H9 (cell line): Measurements from ENCODE around the gene PCSK6. TPM values are rescaled to one million over a fixed set of nuclear protein-coding genes. Genes with fewer than 3 reads are reported as not detected.

ENCODE experiments used
- DNase-seq: peaks from one replicate; pipeline ENCODE4 v3.0.0-alpha.2; 2017
- H2AFZ ChIP-seq: one replicate; pipeline ENCODE4 v1.6.1; 2013; ENCODE audit warnings: mild to moderate bottlenecking, low read length, control low read depth, moderate library complexity
- H2AK5ac ChIP-seq: 2 replicates; pipeline ENCODE4 v1.6.1; 2013; ENCODE audit warnings: low read length, control low read depth, mixed read lengths; ENCODE audit not compliant: insufficient read length
- H2BK120ac ChIP-seq: one replicate; pipeline ENCODE4 v1.6.1; 2013; ENCODE audit warnings: low read depth, mild to moderate bottlenecking, low read length, control low read depth, inconsistent platforms; ENCODE audit not compliant: poor library complexity, severe bottlenecking
- H2BK12ac ChIP-seq: 2 replicates; pipeline ENCODE4 v1.6.1; 2013; ENCODE audit warnings: low read length, control low read depth, mixed read lengths, low read depth; ENCODE audit not compliant: insufficient read length
- H2BK15ac ChIP-seq: 2 replicates; pipeline ENCODE4 v1.6.1; 2013; ENCODE audit warnings: low read depth, low read length, control low read depth
- H2BK20ac ChIP-seq: one replicate; pipeline ENCODE4 v1.6.1; 2013; ENCODE audit warnings: low read depth, mild to moderate bottlenecking, low read length, control low read depth, inconsistent platforms; ENCODE audit not compliant: poor library complexity, severe bottlenecking
- H2BK5ac ChIP-seq: 2 replicates; pipeline ENCODE4 v1.6.1; 2013; ENCODE audit warnings: low read length, control low read depth, mixed read lengths; ENCODE audit not compliant: insufficient read length
- H3K14ac ChIP-seq: 2 replicates; pipeline ENCODE4 v1.6.1; 2013; ENCODE audit warnings: low read length, control low read depth; ENCODE audit not compliant: insufficient read depth
- H3K18ac ChIP-seq: 2 replicates; pipeline ENCODE4 v1.6.1; 2013; ENCODE audit warnings: low read depth, mild to moderate bottlenecking, mixed read lengths, low read length, control low read depth; ENCODE audit not compliant: insufficient read length
- H3K23ac ChIP-seq: 2 replicates; pipeline ENCODE4 v1.6.1; 2013; ENCODE audit warnings: low read length, control low read depth, mixed read lengths, low read depth; ENCODE audit not compliant: insufficient read length
- H3K23me2 ChIP-seq: 2 replicates; pipeline ENCODE4 v1.6.1; 2013; ENCODE audit warnings: low read depth, mild to moderate bottlenecking, mixed read lengths, low read length, control low read depth; ENCODE audit not compliant: insufficient read length, poor library complexity, severe bottlenecking
- H3K27ac ChIP-seq: 2 replicates; pipeline ENCODE4 v1.5.1; 2013; ENCODE audit warnings: low read length, control low read depth, mixed read lengths, low read depth; ENCODE audit not compliant: insufficient read length
- H3K27me3 ChIP-seq: 2 replicates; pipeline ENCODE4 v1.6.1; 2013; ENCODE audit warnings: low read length, control low read depth, inconsistent platforms; ENCODE audit not compliant: insufficient read depth
- H3K4ac ChIP-seq: 2 replicates; pipeline ENCODE4 v1.6.1; 2013; ENCODE audit warnings: low read depth, mild to moderate bottlenecking, control low read depth, inconsistent platforms, low read length, moderate library complexity
- H3K4me1 ChIP-seq: 2 replicates; pipeline ENCODE4 v1.6.1; 2013; ENCODE audit warnings: low read length, control low read depth, inconsistent platforms; ENCODE audit not compliant: insufficient read depth
- H3K4me2 ChIP-seq: 2 replicates; pipeline ENCODE4 v1.6.1; 2013; ENCODE audit warnings: low read length, control low read depth, mixed read lengths; ENCODE audit not compliant: insufficient read length, insufficient read depth
- H3K56ac ChIP-seq: 2 replicates; pipeline ENCODE4 v1.6.1; 2013; ENCODE audit warnings: low read depth, mild to moderate bottlenecking, mixed read lengths, low read length, control low read depth; ENCODE audit not compliant: insufficient read length
- H3K79me1 ChIP-seq: 2 replicates; pipeline ENCODE4 v1.6.1; 2013; ENCODE audit warnings: low read depth, mild to moderate bottlenecking, moderate library complexity, low read length, control low read depth, inconsistent platforms; ENCODE audit not compliant: insufficient read depth, poor library complexity, severe bottlenecking
- H3K79me2 ChIP-seq: 2 replicates; pipeline ENCODE4 v1.6.1; 2013; ENCODE audit warnings: low read length, control low read depth, inconsistent platforms; ENCODE audit not compliant: insufficient read depth
- H3K9ac ChIP-seq: 2 replicates; pipeline ENCODE4 v1.6.1; 2013; ENCODE audit warnings: low read length, control low read depth, mixed read lengths; ENCODE audit not compliant: insufficient read length; ENCODE audit errors: extremely low read depth
- H3K9me3 ChIP-seq: one replicate; pipeline ENCODE4 v1.6.1; 2013; ENCODE audit warnings: low read depth, low read length, inconsistent platforms; ENCODE audit not compliant: control insufficient read depth
- H3T11ph ChIP-seq: one replicate; pipeline ENCODE4 v1.6.1; 2013; ENCODE audit warnings: mild to moderate bottlenecking, low read length, control low read depth, inconsistent platforms
- H4K20me1 ChIP-seq: one replicate; pipeline ENCODE4 v1.6.1; 2013; ENCODE audit not compliant: control insufficient read depth, insufficient read length, insufficient read depth
- H4K5ac ChIP-seq: 2 replicates; pipeline ENCODE4 v1.6.1; 2013; ENCODE audit warnings: low read depth, mild to moderate bottlenecking, mixed read lengths, low read length, control low read depth; ENCODE audit not compliant: insufficient read length
- H4K8ac ChIP-seq: replicated peaks from 2 replicates; pipeline ENCODE4 v1.6.1; 2013; ENCODE audit warnings: low read length, control low read depth, mixed read lengths, low read depth; ENCODE audit not compliant: insufficient read length
- H4K91ac ChIP-seq: 2 replicates; pipeline ENCODE4 v1.6.1; 2013; ENCODE audit warnings: low read depth, mild to moderate bottlenecking, moderate library complexity, mixed read lengths, low read length, control low read depth; ENCODE audit not compliant: insufficient read length
- H3K27ac Mint-ChIP-seq, 3 experiments: 2 replicates in 2 of 3; 3 replicates in 1 of 3; pipeline ENCODE4 v1.8.0; 2020 to 2021; ENCODE audit warnings: mixed read lengths in 3 of 3, mild to moderate bottlenecking in 1 of 3, moderate library complexity in 1 of 3
- H3K27me3 Mint-ChIP-seq: 2 replicates; pipeline ENCODE4 v1.8.0; 2021; ENCODE audit warnings: low read depth, mild to moderate bottlenecking, moderate library complexity, mixed read lengths
- H3K36me3 Mint-ChIP-seq, 3 experiments: 2 replicates in 2 of 3; 3 replicates in 1 of 3; pipeline ENCODE4 v1.8.0; 2020 to 2021; ENCODE audit warnings: low read depth in 3 of 3, mixed read lengths in 3 of 3; ENCODE audit not compliant: insufficient read depth in 1 of 3
- H3K4me1 Mint-ChIP-seq, 2 experiments: 2 replicates each; pipeline ENCODE4 v1.8.0; 2020; ENCODE audit warnings: mixed read lengths in 2 of 2
- H3K4me3 Mint-ChIP-seq, 2 experiments: 2 replicates in 1 of 2; 3 replicates in 1 of 2; pipeline ENCODE4 v1.8.0; 2020 to 2021; ENCODE audit warnings: mild to moderate bottlenecking in 2 of 2, mixed read lengths in 2 of 2, moderate library complexity in 1 of 2
- H3K9me3 Mint-ChIP-seq, 2 experiments: 2 replicates in 1 of 2; 3 replicates in 1 of 2; pipeline ENCODE4 v1.8.0; 2020; ENCODE audit warnings: mild to moderate bottlenecking in 2 of 2, mixed read lengths in 2 of 2, moderate library complexity in 1 of 2
- WGBS: extraction: QIAGEN DNeasy Blood & Tissue Kit; methylation state at CpG from one replicate; pipeline ENCODE4 v1.1.7; 2013; ENCODE audit warnings: missing lambda C conversion rate, low lambda C conversion rate, mixed read lengths; ENCODE audit not compliant: insufficient read length; ENCODE audit errors: extremely low coverage; 5-methylcytosine and 5-hydroxymethylcytosine counted together
- total RNA-seq: library from RNA; stranded (reverse); gene quantifications from 2 replicates; pipeline ENCODE4 v1.2.1, GENCODE V29; 2021
- TF ChIP-seq, protein P1 (sequence below): fragments of 200-600 bp; sonication (generic); conservative IDR thresholded peaks from 3 replicates; pipeline ENCODE4 v1.8.0; 2021; ENCODE audit warnings: antibody characterized with exemption, mild to moderate bottlenecking

PCSK6 gene
- total RNA-seq, 1 experiment from 2014 or later = 4.0 TPM

- Mint-ChIP-seq H3K27me3 (peaks cover 8% of the 10 kb centered on the region), H3K4me1 (0 out of 4 replicates have a peak, but pooled peaks cover 0 to 4% of the 10 kb centered on the region in 2 experiments), H3K4me3 (no peak overlapping the region), H3K9me3 (peaks cover under 1 to 9% of the 10 kb centered on the region in 2 experiments; a peak in 2 of 5 replicates), H3K27ac (no peak overlapping the region), H3K36me3 (no peaks in the 10 kb centered on the region; a peak in 1 of 7 replicates)
- Histone ChIP-seq H4K5ac (no peak overlapping the region), H3T11ph (no peak overlapping the region), H3K9me3 (no peaks in the 10 kb centered on the region), H2BK20ac (no peak overlapping the region), H2BK5ac (no peak overlapping the region), H4K20me1 (no peaks in the 10 kb centered on the region), H3K9ac (no peak overlapping the region), H3K27ac (no peak overlapping the region), H3K56ac (no peak overlapping the region), H3K23me2 (no peaks in the 10 kb centered on the region), H3K27me3 (no peaks in the 10 kb centered on the region), H2AK5ac (no peak overlapping the region), H2BK15ac (no peak overlapping the region), H2BK120ac (no peak overlapping the region), H3K79me2 (no peaks in the 10 kb centered on the region), H3K4me1 (no peaks in the 10 kb centered on the region), H3K23ac (no peak overlapping the region), H3K79me1 (no peaks in the 10 kb centered on the region), H3K4me2 (no peak overlapping the region), H3K18ac (no peak overlapping the region), H4K91ac (no peak overlapping the region), H2BK12ac (no peak overlapping the region), H2AFZ (no peak overlapping the region), H4K8ac (no peak overlapping the region), H3K14ac (no peak overlapping the region), H3K4ac (no peak overlapping the region)
- no CpG with 5 or more reads among the region's 3 CpGs for WGBS
- DNase-seq = no peak
- TF ChIP-seq, protein P1, sequence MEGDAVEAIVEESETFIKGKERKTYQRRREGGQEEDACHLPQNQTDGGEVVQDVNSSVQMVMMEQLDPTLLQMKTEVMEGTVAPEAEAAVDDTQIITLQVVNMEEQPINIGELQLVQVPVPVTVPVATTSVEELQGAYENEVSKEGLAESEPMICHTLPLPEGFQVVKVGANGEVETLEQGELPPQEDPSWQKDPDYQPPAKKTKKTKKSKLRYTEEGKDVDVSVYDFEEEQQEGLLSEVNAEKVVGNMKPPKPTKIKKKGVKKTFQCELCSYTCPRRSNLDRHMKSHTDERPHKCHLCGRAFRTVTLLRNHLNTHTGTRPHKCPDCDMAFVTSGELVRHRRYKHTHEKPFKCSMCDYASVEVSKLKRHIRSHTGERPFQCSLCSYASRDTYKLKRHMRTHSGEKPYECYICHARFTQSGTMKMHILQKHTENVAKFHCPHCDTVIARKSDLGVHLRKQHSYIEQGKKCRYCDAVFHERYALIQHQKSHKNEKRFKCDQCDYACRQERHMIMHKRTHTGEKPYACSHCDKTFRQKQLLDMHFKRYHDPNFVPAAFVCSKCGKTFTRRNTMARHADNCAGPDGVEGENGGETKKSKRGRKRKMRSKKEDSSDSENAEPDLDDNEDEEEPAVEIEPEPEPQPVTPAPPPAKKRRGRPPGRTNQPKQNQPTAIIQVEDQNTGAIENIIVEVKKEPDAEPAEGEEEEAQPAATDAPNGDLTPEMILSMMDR = no peak
Observed at GRCh38 chr15:101538177-101538576, 48.7 kb upstream of the PCSK6 start.
